Measurements from ENCODE around the gene ACTC1.

The ACTC1 gene

DNA sequence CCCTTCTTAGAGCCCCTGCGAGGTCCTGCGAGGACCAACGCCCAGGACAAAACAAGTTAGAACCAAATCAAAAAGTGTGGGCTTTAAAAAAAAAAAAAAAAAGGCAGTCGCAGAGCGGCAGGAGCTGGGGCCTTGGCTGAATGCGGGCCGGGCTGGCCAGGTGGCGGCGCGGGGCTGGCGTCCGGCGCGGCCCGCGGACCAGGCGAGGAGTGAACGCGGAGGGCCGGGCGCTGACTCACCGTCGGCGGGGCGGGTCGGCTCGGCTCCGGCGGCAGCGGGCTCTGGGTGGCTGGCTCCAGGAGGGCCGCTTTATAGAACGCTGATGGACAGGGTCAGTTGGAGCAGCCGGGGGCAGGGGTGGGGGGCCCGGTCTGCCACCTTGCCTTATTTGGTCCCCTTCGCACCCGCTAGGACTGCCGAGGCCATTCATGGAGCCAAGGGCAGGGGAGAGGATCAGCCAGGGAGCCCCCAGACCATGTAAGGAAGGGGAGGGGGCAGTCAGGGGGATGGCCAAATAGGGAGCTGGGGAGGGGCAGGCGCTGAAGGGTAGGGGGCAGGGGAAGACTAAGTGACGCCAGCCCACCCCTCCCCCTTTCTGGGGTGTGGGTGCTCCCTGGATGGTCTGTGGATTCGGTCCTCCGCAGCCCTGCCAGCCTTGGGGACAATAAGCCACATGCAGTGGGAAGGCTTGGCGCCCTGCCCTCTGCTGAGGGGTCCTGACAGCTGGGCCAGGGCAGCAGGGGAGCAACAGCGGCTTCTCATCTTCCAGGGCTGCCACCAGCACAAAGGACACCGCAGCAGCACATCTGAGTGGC, at the start of gene ACTC1:
Gene ACTC1, minus strand, starts transcription at position 283 of the 815 bp plus-strand sequence. CDS start 741 bp downstream, outside the sequence.
- Histone ChIP-seq H3K27me3 (ENCODE audit: control insufficient read depth, insufficient read depth, low read length) (peaks cover 28% of the 10 kb centered on the region), H3K4me3 (ENCODE audit: low read depth, low read length) (peak within 1 kb of the TSS; percentile 60), H3K9ac (ENCODE audit: low read depth, low read length) (peak within 1 kb of the TSS; percentile 64), H3K9me3 (ENCODE audit: control insufficient read depth, insufficient read depth, low read length) (no peaks in the 10 kb centered on the region), H3K4me1 (ENCODE audit: control insufficient read depth, insufficient read depth, low read length) (peaks cover 5% of the 10 kb centered on the region; the same call in 1 of the 2 replicates), H3K27ac (ENCODE audit: low read depth, low read length) (no peak within 1 kb of the TSS), H3K36me3 (ENCODE audit: control insufficient read depth, insufficient read depth, low read length) (peaks cover 22% of the 10 kb centered on the region)

DNA sequence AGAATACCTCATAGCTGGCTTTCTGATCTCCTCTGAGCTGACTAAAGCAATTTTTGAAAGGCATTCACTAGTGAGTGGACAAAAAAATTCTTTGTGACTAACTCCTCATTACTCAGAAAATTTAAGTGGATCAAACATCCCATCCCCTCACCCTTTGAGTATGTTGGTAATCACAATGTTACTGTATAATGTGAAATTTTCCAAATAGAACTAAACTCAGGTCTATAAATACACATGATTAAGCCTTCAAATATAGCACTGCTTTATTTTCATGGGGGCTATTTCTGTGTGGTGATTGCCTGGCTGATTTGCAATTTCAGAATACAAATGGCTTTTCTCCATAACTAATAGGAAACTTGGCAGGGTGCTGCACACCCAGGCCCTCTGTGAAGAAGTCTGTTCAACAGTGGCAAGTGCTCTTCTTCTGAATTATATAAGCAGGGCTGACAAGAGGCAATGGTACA, 45.9 kb upstream of the ACTC1 start:
- no peaks in the 10 kb centered on the region for H3K9me3 ChIP-seq (ENCODE audit: control insufficient read depth, insufficient read depth, low read length)
- no peak overlapping the region for H3K4me3 ChIP-seq (ENCODE audit: low read depth, low read length)
- H3K9ac ChIP-seq (ENCODE audit: low read depth, low read length) = no peak overlapping the region
- H3K4me1 ChIP-seq (ENCODE audit: control insufficient read depth, insufficient read depth, low read length) = no peaks in the 10 kb centered on the region
- H3K27me3 ChIP-seq (ENCODE audit: control insufficient read depth, insufficient read depth, low read length) = no peaks in the 10 kb centered on the region
- H3K27ac ChIP-seq (ENCODE audit: low read depth, low read length) = no peak overlapping the region
- no peaks in the 10 kb centered on the region for H3K36me3 ChIP-seq (ENCODE audit: control insufficient read depth, insufficient read depth, low read length)

DNA sequence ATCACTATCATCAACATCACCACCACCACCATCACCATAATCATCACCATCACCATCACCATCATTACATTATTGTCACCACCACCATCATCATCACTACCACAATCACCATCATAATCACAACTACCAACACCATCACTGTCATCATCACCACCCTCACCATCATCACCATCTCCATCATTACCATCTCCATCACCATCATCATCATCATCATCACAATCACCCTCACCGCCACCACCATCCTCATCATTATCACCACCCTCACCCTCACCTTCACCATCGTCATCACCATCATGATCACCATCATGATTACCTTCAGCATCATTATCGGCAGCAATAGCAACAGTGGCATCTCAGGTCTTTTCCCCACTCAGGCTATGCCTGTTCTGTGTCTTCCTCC, 42.9 kb upstream of the ACTC1 start:
- Histone ChIP-seq H3K4me3 (ENCODE audit: low read depth, low read length) (no peak overlapping the region), H3K27ac (ENCODE audit: low read depth, low read length) (no peak overlapping the region), H3K36me3 (ENCODE audit: control insufficient read depth, insufficient read depth, low read length) (no peaks in the 10 kb centered on the region), H3K9ac (ENCODE audit: low read depth, low read length) (no peak overlapping the region), H3K4me1 (ENCODE audit: control insufficient read depth, insufficient read depth, low read length) (no peaks in the 10 kb centered on the region), H3K9me3 (ENCODE audit: control insufficient read depth, insufficient read depth, low read length) (no peaks in the 10 kb centered on the region), H3K27me3 (ENCODE audit: control insufficient read depth, insufficient read depth, low read length) (no peaks in the 10 kb centered on the region)

DNA sequence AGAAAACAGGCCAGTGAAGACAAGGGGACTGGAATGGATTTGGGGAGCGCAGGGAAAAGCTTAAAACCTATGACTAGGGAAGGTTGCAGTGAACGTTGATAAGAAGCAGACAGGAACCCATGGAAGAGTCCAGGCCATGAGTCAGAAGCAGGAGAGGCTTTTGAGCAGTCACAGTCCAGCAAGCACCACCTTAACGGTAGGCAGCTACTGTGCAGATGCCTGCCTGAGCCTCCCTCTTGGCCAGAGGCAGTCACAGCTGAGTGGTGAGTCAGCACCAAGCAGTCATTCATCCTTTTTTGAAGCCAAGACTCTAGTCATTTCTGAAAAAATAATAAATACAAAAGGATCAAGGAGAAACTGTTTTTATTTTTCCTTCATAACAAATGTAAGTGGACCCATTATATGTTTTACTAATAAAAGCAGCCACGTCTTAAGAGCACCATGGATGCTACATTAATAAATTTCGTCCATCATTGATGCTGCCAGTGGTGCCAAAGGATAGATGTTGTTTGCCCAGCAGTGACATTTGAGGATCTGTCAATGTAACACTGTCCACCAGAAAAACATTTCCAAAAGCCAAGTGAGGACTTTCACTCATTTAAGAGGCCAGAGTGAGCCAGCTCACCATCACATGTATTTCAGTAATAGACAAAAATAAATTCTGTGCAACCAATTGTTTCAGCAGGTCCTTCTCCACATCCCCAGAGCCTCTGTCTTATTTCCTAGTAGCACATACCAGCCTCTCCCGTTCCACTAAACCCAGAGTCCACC, 42.1 kb upstream of the ACTC1 start:
- H3K9me3 ChIP-seq (ENCODE audit: control insufficient read depth, insufficient read depth, low read length) = no peaks in the 10 kb centered on the region
- H3K4me3 ChIP-seq (ENCODE audit: low read depth, low read length) = no peak overlapping the region
- no peak overlapping the region for H3K9ac ChIP-seq (ENCODE audit: low read depth, low read length)
- H3K27me3 ChIP-seq (ENCODE audit: control insufficient read depth, insufficient read depth, low read length) = no peaks in the 10 kb centered on the region
- no peaks in the 10 kb centered on the region for H3K4me1 ChIP-seq (ENCODE audit: control insufficient read depth, insufficient read depth, low read length)
- H3K36me3 ChIP-seq (ENCODE audit: control insufficient read depth, insufficient read depth, low read length) = no peaks in the 10 kb centered on the region
- H3K27ac ChIP-seq (ENCODE audit: low read depth, low read length) = no peak overlapping the region

DNA sequence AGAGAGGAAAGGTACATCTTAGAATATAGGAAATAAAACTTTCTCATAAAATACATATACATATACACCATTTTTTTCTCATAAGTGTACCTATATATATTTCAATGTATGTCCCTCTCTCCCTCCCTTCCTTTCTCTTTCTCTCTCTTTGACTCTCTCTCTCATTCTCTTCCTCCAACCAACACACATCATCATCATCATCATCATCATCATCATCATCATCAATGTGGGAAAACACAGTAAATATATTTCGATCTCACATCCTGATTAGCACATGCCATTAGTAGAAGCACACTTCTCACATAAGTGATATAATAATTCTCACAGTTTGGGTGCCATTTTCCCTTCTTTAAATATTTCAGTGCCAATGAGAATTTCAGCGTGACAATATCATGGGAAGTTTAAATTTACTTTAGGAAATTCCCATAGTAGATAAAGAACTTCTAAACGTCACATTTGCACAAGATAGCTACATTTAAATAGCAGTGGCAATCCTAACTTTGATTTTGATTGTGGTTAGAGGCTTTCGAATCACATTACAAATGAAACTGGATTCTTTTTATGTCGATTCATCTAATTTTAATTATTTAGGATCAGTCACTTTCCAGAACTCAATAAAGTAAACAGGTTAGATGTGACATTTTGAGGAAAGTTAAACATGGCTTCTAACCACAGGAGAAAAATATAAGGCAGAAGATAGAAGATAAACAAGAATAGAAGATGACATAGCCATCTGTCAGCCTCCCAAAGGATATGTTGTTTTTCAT, 33.0 kb upstream of the ACTC1 start:
- Histone ChIP-seq H3K9ac (ENCODE audit: low read depth, low read length) (no peak overlapping the region), H3K4me3 (ENCODE audit: low read depth, low read length) (no peak overlapping the region), H3K27ac (ENCODE audit: low read depth, low read length) (no peak overlapping the region), H3K27me3 (ENCODE audit: control insufficient read depth, insufficient read depth, low read length) (no peaks in the 10 kb centered on the region), H3K36me3 (ENCODE audit: control insufficient read depth, insufficient read depth, low read length) (no peaks in the 10 kb centered on the region), H3K4me1 (ENCODE audit: control insufficient read depth, insufficient read depth, low read length) (no peaks in the 10 kb centered on the region), H3K9me3 (ENCODE audit: control insufficient read depth, insufficient read depth, low read length) (no peaks in the 10 kb centered on the region)

DNA sequence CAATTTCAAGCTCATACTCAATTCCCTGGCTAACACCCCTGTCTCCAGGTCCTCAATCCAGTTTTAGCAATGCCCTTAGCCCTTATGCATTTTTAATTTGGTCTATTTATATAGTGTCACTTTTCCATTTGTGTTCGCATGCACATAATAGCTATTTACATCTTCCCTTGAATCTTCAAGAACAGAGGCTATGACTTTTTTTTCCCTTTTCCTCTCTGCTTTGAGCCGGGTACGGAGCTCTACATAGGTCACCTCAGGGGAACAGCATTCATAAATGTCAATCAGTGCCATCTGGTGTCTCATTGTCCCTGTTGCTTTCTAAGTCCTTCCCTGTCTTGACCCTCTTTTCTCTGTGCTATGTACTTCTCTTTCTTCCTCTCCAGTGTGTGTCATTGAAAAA, 26.5 kb upstream of the ACTC1 start:
- Histone ChIP-seq H3K9me3 (ENCODE audit: control insufficient read depth, insufficient read depth, low read length) (no peaks in the 10 kb centered on the region), H3K9ac (ENCODE audit: low read depth, low read length) (no peak overlapping the region), H3K27me3 (ENCODE audit: control insufficient read depth, insufficient read depth, low read length) (no peaks in the 10 kb centered on the region), H3K27ac (ENCODE audit: low read depth, low read length) (no peak overlapping the region), H3K4me1 (ENCODE audit: control insufficient read depth, insufficient read depth, low read length) (no peaks in the 10 kb centered on the region; the same call in 1 of the 2 replicates), H3K4me3 (ENCODE audit: low read depth, low read length) (no peak overlapping the region), H3K36me3 (ENCODE audit: control insufficient read depth, insufficient read depth, low read length) (no peaks in the 10 kb centered on the region)

DNA sequence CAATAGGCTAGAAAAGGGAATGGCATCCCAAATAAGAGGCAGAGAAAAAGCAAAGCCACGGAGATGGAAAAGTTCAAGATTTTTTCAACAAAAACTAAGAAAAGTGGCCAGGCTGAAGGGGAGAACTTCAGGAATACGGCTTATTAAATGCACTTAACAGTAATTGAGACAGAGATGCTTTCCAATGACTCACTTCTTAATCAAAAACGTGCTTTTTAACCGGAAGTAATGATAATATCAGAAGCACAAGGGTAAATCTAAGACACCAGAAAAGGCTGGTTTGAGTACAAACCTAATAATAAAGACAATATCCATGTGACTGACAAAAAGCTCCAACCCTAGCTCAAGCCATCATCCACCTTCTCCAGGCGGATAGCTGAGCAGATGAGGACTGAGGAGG, 24.8 kb upstream of the ACTC1 start:
- Histone ChIP-seq H3K9ac (ENCODE audit: low read depth, low read length) (no peak overlapping the region), H3K27ac (ENCODE audit: low read depth, low read length) (no peak overlapping the region), H3K9me3 (ENCODE audit: control insufficient read depth, insufficient read depth, low read length) (no peaks in the 10 kb centered on the region), H3K36me3 (ENCODE audit: control insufficient read depth, insufficient read depth, low read length) (no peaks in the 10 kb centered on the region), H3K4me1 (ENCODE audit: control insufficient read depth, insufficient read depth, low read length) (no peaks in the 10 kb centered on the region; the same call in 1 of the 2 replicates), H3K4me3 (ENCODE audit: low read depth, low read length) (no peak overlapping the region), H3K27me3 (ENCODE audit: control insufficient read depth, insufficient read depth, low read length) (no peaks in the 10 kb centered on the region)

DNA sequence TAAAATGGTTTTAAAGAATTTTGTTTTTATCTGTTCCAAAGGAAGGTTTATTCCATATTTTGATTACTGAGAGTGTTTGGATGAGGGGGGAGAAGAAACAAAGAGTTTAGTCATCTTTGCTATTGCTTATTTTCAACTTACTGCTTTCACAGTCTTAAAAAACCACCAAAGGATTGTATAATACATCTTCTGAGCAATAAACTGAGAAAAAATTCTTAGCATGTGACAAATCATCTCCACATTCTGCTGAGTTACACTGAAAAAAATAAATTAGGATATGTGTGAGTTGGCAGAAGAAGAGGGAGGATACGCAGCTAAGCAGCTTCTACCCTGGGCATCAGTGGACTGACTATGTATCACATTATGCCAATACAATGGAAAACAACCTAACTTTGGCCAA, 23.2 kb upstream of the ACTC1 start:
- Histone ChIP-seq H3K27ac (ENCODE audit: low read depth, low read length) (no peak overlapping the region), H3K36me3 (ENCODE audit: control insufficient read depth, insufficient read depth, low read length) (no peaks in the 10 kb centered on the region), H3K4me1 (ENCODE audit: control insufficient read depth, insufficient read depth, low read length) (no peaks in the 10 kb centered on the region; the same call in 1 of the 2 replicates), H3K9ac (ENCODE audit: low read depth, low read length) (no peak overlapping the region), H3K9me3 (ENCODE audit: control insufficient read depth, insufficient read depth, low read length) (no peaks in the 10 kb centered on the region), H3K4me3 (ENCODE audit: low read depth, low read length) (no peak overlapping the region), H3K27me3 (ENCODE audit: control insufficient read depth, insufficient read depth, low read length) (no peaks in the 10 kb centered on the region)

DNA sequence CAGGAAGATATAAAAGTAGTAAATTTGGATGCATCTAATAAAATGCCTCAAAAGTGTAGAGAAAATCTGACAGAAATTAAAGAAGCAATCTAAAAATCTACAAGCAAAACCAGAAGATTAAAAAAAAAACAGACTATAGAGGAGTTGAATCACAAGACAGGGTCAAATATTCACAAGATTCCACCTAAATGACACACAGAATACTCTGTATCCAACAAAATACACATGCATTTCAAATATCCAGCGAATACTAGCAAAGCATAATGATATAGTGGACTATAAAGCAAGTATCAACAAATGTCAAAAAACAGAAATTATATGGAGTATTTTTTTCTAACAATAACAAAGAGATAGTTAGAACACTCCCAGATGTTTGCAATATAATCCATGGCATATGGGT, 20.5 kb upstream of the ACTC1 start:
- no peaks in the 10 kb centered on the region for H3K9me3 ChIP-seq (ENCODE audit: control insufficient read depth, insufficient read depth, low read length)
- H3K4me1 ChIP-seq (ENCODE audit: control insufficient read depth, insufficient read depth, low read length) = no peaks in the 10 kb centered on the region; the same call in 1 of the 2 replicates
- H3K9ac ChIP-seq (ENCODE audit: low read depth, low read length) = no peak overlapping the region
- H3K36me3 ChIP-seq (ENCODE audit: control insufficient read depth, insufficient read depth, low read length) = no peaks in the 10 kb centered on the region
- H3K27me3 ChIP-seq (ENCODE audit: control insufficient read depth, insufficient read depth, low read length) = no peaks in the 10 kb centered on the region
- no peak overlapping the region for H3K27ac ChIP-seq (ENCODE audit: low read depth, low read length)
- no peak overlapping the region for H3K4me3 ChIP-seq (ENCODE audit: low read depth, low read length)

DNA sequence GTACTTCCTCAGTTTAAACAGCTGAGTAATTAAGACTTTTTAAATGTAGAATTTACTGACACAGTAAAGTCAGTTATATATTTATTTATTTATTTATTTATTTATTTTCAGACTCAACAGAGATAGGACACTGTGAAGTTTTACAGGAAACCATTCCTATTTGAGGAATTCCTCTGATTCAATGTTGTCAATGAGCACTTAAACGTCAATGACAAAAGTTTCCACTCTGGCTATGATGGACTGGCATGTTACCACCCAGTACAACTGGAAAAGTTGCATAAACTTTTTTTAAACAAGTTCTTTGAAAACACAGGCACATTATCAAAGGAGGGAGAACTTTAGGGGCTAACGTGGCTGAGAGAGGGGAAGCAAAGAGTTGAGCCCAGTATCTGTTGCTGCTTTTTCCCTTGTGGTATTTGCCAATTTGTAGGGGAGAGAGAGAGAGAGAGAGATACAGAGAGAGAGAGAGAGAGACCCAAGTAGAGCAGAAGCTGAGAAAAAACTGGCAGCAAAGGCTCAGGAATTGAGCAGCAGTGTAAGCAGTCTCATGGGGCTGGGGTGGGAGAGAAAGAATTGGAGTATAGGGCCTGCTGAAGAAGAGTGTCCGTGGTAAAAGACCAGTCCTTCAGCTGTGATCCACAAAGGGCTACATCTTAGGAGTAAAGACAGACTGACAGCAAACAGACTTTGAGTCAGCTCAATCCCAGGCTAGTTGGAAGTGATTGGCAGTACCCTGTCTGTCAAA, 18.3 kb upstream of the ACTC1 start:
- H3K4me3 ChIP-seq (ENCODE audit: low read depth, low read length) = no peak overlapping the region
- H3K4me1 ChIP-seq (ENCODE audit: control insufficient read depth, insufficient read depth, low read length) = no peaks in the 10 kb centered on the region; the same call in 1 of the 2 replicates
- H3K9me3 ChIP-seq (ENCODE audit: control insufficient read depth, insufficient read depth, low read length) = no peaks in the 10 kb centered on the region
- no peak overlapping the region for H3K27ac ChIP-seq (ENCODE audit: low read depth, low read length)
- no peak overlapping the region for H3K9ac ChIP-seq (ENCODE audit: low read depth, low read length)
- H3K36me3 ChIP-seq (ENCODE audit: control insufficient read depth, insufficient read depth, low read length) = no peaks in the 10 kb centered on the region
- no peaks in the 10 kb centered on the region for H3K27me3 ChIP-seq (ENCODE audit: control insufficient read depth, insufficient read depth, low read length)

Data from HUES48 (cell line).